Naive thymus-derived CD4-positive, alpha-beta T cell (primary cell): Measurements from ENCODE around the gene TDRD5. TPM values are rescaled to one million over a fixed set of nuclear protein-coding genes. Genes with fewer than 3 reads are reported as not detected.

Experiments
- ATAC-seq: fragments of 150-1000 bp; cut with Tn5 transposase; 2 replicates; pipeline ENCODE4 v1.10.0; 2021; ENCODE audit warnings: mild to moderate bottlenecking, moderate library complexity
- CTCF ChIA-PET: fragments of 350-600 bp; sonication (Branson Sonifier 250); formaldehyde crosslinking; loops from one replicate; lab custom pipeline; 2021; ENCODE audit warnings: antibody characterized with exemption; lab: Charles Lee
- POLR2A ChIA-PET: fragments of 350-600 bp; sonication (Branson Sonifier 250); formaldehyde crosslinking; loops from one replicate; lab custom pipeline; 2021; ENCODE audit warnings: antibody characterized with exemption, inconsistent platforms; lab: Charles Lee
- DNase-seq, 9 donors: peaks; one replicate each; pipeline versions ENCODE4 v3.0.0 to v3.0.0-alpha.2; 2020 to 2022; ENCODE audit warnings: mixed read lengths in 1 of 9
- H3K27ac ChIP-seq: one replicate; pipeline ENCODE4 v1.7.0; 2013; ENCODE audit warnings: mild to moderate bottlenecking, low read depth, low read length, moderate library complexity
- H3K27me3 ChIP-seq, 2 donors: one replicate each; pipeline ENCODE4 v1.7.0; 2013; ENCODE audit warnings: low read length in 2 of 2, mild to moderate bottlenecking in 2 of 2, moderate library complexity in 2 of 2; ENCODE audit not compliant: control insufficient read depth in 2 of 2, insufficient read depth in 2 of 2
- H3K36me3 ChIP-seq, 3 experiments: 1 replicate in 2 of 3; 2 replicates in 1 of 3; pipeline ENCODE4 v1.7.0; 2013; ENCODE audit warnings: low read length in 3 of 3, mild to moderate bottlenecking in 3 of 3, moderate library complexity in 1 of 3; ENCODE audit not compliant: insufficient read depth in 3 of 3, control insufficient read depth in 2 of 3
- H3K4me1 ChIP-seq, 2 donors: one replicate each; pipeline ENCODE4 v1.7.0; 2013; ENCODE audit warnings: low read length in 2 of 2, mild to moderate bottlenecking in 2 of 2, moderate library complexity in 1 of 2; ENCODE audit not compliant: control insufficient read depth in 2 of 2, insufficient read depth in 2 of 2
- H3K4me3 ChIP-seq: 2 replicates; pipeline ENCODE4 v1.7.0; 2013; ENCODE audit warnings: mild to moderate bottlenecking, low read length
- H3K9me3 ChIP-seq, 3 experiments: 1 replicate in 2 of 3; 2 replicates in 1 of 3; pipeline ENCODE4 v1.7.0; 2013; ENCODE audit warnings: low read length in 3 of 3; ENCODE audit not compliant: control insufficient read depth in 2 of 3
- H3K27ac Mint-ChIP-seq, 9 donors: one replicate each; pipeline ENCODE4 v1.8.0; 2020 to 2022; ENCODE audit warnings: mixed read lengths in 9 of 9, mild to moderate bottlenecking in 8 of 9, moderate library complexity in 5 of 9, inconsistent platforms in 2 of 9
- H3K27me3 Mint-ChIP-seq, 5 donors: one replicate each; pipeline ENCODE4 v1.8.0; 2021 to 2022; ENCODE audit warnings: mixed read lengths in 5 of 5, mild to moderate bottlenecking in 1 of 5
- H3K36me3 Mint-ChIP-seq, 5 donors: one replicate each; pipeline ENCODE4 v1.8.0; 2020 to 2022; ENCODE audit warnings: mixed read lengths in 5 of 5, mild to moderate bottlenecking in 3 of 5, inconsistent platforms in 1 of 5
- H3K4me1 Mint-ChIP-seq, 7 donors: one replicate each; pipeline ENCODE4 v1.8.0; 2020 to 2022; ENCODE audit warnings: mixed read lengths in 7 of 7, mild to moderate bottlenecking in 3 of 7, inconsistent platforms in 1 of 7
- H3K4me3 Mint-ChIP-seq, 10 donors: one replicate each; pipeline ENCODE4 v1.8.0; 2020 to 2022; ENCODE audit warnings: mild to moderate bottlenecking in 10 of 10, mixed read lengths in 10 of 10, moderate library complexity in 6 of 10, inconsistent platforms in 2 of 10
- H3K9me3 Mint-ChIP-seq, 11 donors: one replicate each; pipeline ENCODE4 v1.8.0; 2020 to 2022; ENCODE audit warnings: mixed read lengths in 11 of 11, mild to moderate bottlenecking in 4 of 11, inconsistent platforms in 1 of 11, moderate library complexity in 1 of 11
- intact Hi-C, 2 donors: fragments of 100-400 bp; cut with micrococcal nuclease; formaldehyde crosslinking; loops; one replicate each; pipeline ENCODE4 v1.15.1; 2023
- polyA plus RNA-seq, 2 donors: library from polyadenylated mRNA; unstranded; fragments of 300-500 nt; fragmentation: Illumina TruSeq; gene quantifications; one replicate each; pipeline ENCODE4 v1.2.3, GENCODE V29; 2021
- total RNA-seq, 6 experiments: library from RNA in 5 of 6; stranded (reverse) in 5 of 6; gene quantifications; 1 replicate in 5 of 6; 2 replicates in 1 of 6; pipeline ENCODE4 v1.2.3 and lab custom pipeline; 2021 to 2026

TDRD5 gene
- total and polyA plus RNA-seq, 7 experiments from 2014 or later = not detected

GRCh38 chr1:179706339-179706941, 114.8 kb downstream of the TDRD5 start:
- H3K9me3 Mint-ChIP-seq = no peaks in the 10 kb centered on the region
- peak; percentile 27 to 78 (median 68) for DNase-seq
- ChIA-PET CTCF (interaction anchor here (0.8 to 14.1 kb wide), 17 partner anchors 8 to 484 kb away, joined by 3 to 376 read pairs (median 3); no protein-coding TSS in a partner anchor), POLR2A (interaction anchor here (0.9 to 1.4 kb wide), 3 partner anchors 104 to 177 kb away, joined by 3 to 5 read pairs (median 3); no protein-coding TSS in a partner anchor)
- ATAC-seq = peak; percentile 33
- intact Hi-C loops = loop anchor here (1.0 to 10.0 kb wide), 11 partner anchors 103 to 778 kb away; partner anchors contain the start of gene TOR1AIP1 (in 1 of the 2)
- H3K27ac Mint-ChIP-seq = peak overlapping the region in 6 of 9 donors; percentile 13 to 87 (median 72)
- no peak overlapping the region for H3K27ac ChIP-seq
- H3K36me3 Mint-ChIP-seq = no peaks in the 10 kb centered on the region
- no peaks in the 10 kb centered on the region for H3K36me3 ChIP-seq
- H3K4me1 ChIP-seq = peaks cover 0 to 15% of the 10 kb centered on the region in 2 donors
- no peaks in the 10 kb centered on the region for H3K27me3 ChIP-seq
- no peak overlapping the region for H3K4me3 ChIP-seq
- peaks cover 0 to 6% (median 0%) of the 10 kb centered on the region in 5 donors for H3K27me3 Mint-ChIP-seq
- peaks cover 6 to 25% (median 14%) of the 10 kb centered on the region in 7 donors for H3K4me1 Mint-ChIP-seq
- H3K4me3 Mint-ChIP-seq = no peak overlapping the region
- H3K9me3 ChIP-seq = no peaks in the 10 kb centered on the region

GRCh38 chr1:179707406-179707805, 115.8 kb downstream of the TDRD5 start:
- no peak overlapping the region for H3K4me3 ChIP-seq
- ChIA-PET POLR2A (interaction anchor here (0.6 kb wide), 1 partner anchor 100 kb away, joined by 3 read pairs; no protein-coding TSS in a partner anchor), CTCF (interaction anchor here (2.4 to 14.1 kb wide), 2 partner anchors 106 to 472 kb away, joined by 23 to 376 read pairs; no protein-coding TSS in a partner anchor)
- peaks cover 6 to 25% (median 14%) of the 10 kb centered on the region in 7 donors for H3K4me1 Mint-ChIP-seq
- peaks cover 0 to 7% (median 0%) of the 10 kb centered on the region in 11 donors for H3K9me3 Mint-ChIP-seq
- no peaks in the 10 kb centered on the region for H3K36me3 Mint-ChIP-seq
- H3K27ac ChIP-seq = no peak overlapping the region
- no peaks in the 10 kb centered on the region for H3K9me3 ChIP-seq
- no peak overlapping the region for H3K4me3 Mint-ChIP-seq
- peaks cover 0 to 15% of the 10 kb centered on the region in 2 donors for H3K4me1 ChIP-seq
- intact Hi-C loops = loop anchor here in 1 of 2 donors (10.0 kb wide), 1 partner anchor 777 kb away; no protein-coding TSS in a partner anchor
- no peak for ATAC-seq
- H3K27me3 ChIP-seq = no peaks in the 10 kb centered on the region
- DNase-seq = no peak
- H3K27ac Mint-ChIP-seq = peak overlapping the region in 4 of 9 donors; percentile 29 to 81 (median 58)
- no peaks in the 10 kb centered on the region for H3K36me3 ChIP-seq
- H3K27me3 Mint-ChIP-seq = peaks cover 0 to 9% (median 0%) of the 10 kb centered on the region in 5 donors

- intact Hi-C loops = loop anchor here in 1 of 2 donors (10.0 kb wide), 1 partner anchor 776 kb away; no protein-coding TSS in a partner anchor
- POLR2A ChIA-PET = interaction anchor here (0.7 to 2.1 kb wide), 4 partner anchors 101 to 445 kb away, joined by 3 to 14 read pairs (median 6); partner anchors contain the start of gene TOR1AIP1
- ATAC-seq = no peak
- peaks cover 0 to 15% (median 7%) of the 10 kb centered on the region in 11 donors for H3K9me3 Mint-ChIP-seq
- Histone ChIP-seq H3K9me3 (no peaks in the 10 kb centered on the region), H3K36me3 (no peaks in the 10 kb centered on the region), H3K27me3 (no peaks in the 10 kb centered on the region), H3K4me3 (no peak overlapping the region), H3K4me1 (peaks cover 0 to 15% of the 10 kb centered on the region in 2 donors), H3K27ac (peak overlapping the region; percentile 69)
- H3K27ac Mint-ChIP-seq = peak overlapping the region in 8 of 9 donors; percentile 8 to 89 (median 81)
- H3K36me3 Mint-ChIP-seq = no peaks in the 10 kb centered on the region
- CTCF ChIA-PET = interaction anchor here (0.6 to 14.1 kb wide), 3 partner anchors 105 to 470 kb away, joined by 3 to 376 read pairs (median 7); no protein-coding TSS in a partner anchor
- H3K4me1 Mint-ChIP-seq = peaks cover 6 to 25% (median 14%) of the 10 kb centered on the region in 7 donors
- H3K4me3 Mint-ChIP-seq = no peak overlapping the region
- peaks cover 0 to 5% (median 0%) of the 10 kb centered on the region in 5 donors for H3K27me3 Mint-ChIP-seq
- no peak for DNase-seq
Measured at GRCh38 chr1:179708434-179709195, 117.0 kb downstream of the TDRD5 start.

GRCh38 chr1:179709841-179710329, 118.3 kb downstream of the TDRD5 start:
- Mint-ChIP-seq H3K9me3 (peaks cover 1 to 28% (median 14%) of the 10 kb centered on the region in 11 donors), H3K4me1 (peaks cover 6 to 25% (median 14%) of the 10 kb centered on the region in 7 donors), H3K27me3 (peaks cover 0 to 3% (median 0%) of the 10 kb centered on the region in 5 donors), H3K27ac (peak overlapping the region in 7 of 9 donors; percentile 8 to 89 (median 81)), H3K36me3 (peaks cover 0 to 9% (median 0%) of the 10 kb centered on the region in 5 donors), H3K4me3 (peak overlapping the region in 5 of 10 donors; percentile 2 to 40 (median 31))
- Histone ChIP-seq H3K27me3 (no peaks in the 10 kb centered on the region), H3K36me3 (no peaks in the 10 kb centered on the region), H3K4me3 (no peak overlapping the region), H3K4me1 (peaks cover 0 to 15% of the 10 kb centered on the region in 2 donors), H3K9me3 (peaks cover 0 to 9% (median 0%) of the 10 kb centered on the region in 3 experiments), H3K27ac (peak overlapping the region; percentile 69)
- peak; percentile 96 for ATAC-seq
- peak in 7 of 9 donors; percentile 53 to 85 (median 72) for DNase-seq
- ChIA-PET CTCF (interaction anchor here (1.0 to 14.1 kb wide), 4 partner anchors 22 to 468 kb away, joined by 4 to 376 read pairs (median 6); no protein-coding TSS in a partner anchor), POLR2A (interaction anchor here (1.2 to 2.1 kb wide), 3 partner anchors 103 to 173 kb away, joined by 3 to 14 read pairs (median 9); partner anchors contain the start of gene TOR1AIP1)
- intact Hi-C loops = loop anchor here (1.0 to 10.0 kb wide), 2 partner anchors 104 to 775 kb away; no protein-coding TSS in a partner anchor

GRCh38 chr1:179714159-179714558, 122.5 kb downstream of the TDRD5 start:
- H3K27me3 ChIP-seq = no peaks in the 10 kb centered on the region
- peaks cover 16 to 71% (median 46%) of the 10 kb centered on the region in 11 donors for H3K9me3 Mint-ChIP-seq
- peaks cover 5 to 22% (median 13%) of the 10 kb centered on the region in 5 donors for H3K36me3 Mint-ChIP-seq
- H3K4me1 ChIP-seq = peaks cover 0 to 12% of the 10 kb centered on the region in 2 donors
- no peak overlapping the region for H3K4me3 Mint-ChIP-seq
- CTCF ChIA-PET = no interaction called here
- peak overlapping the region in 2 of 9 donors; percentile 43 to 74 for H3K27ac Mint-ChIP-seq
- H3K27ac ChIP-seq = no peak overlapping the region
- POLR2A ChIA-PET = no interaction called here
- DNase-seq = no peak
- no peak for ATAC-seq
- intact Hi-C loops = no loop called here
- H3K27me3 Mint-ChIP-seq = peaks cover 0 to 13% (median 4%) of the 10 kb centered on the region in 5 donors
- no peak overlapping the region for H3K4me3 ChIP-seq
- H3K36me3 ChIP-seq = no peaks in the 10 kb centered on the region
- peaks cover 6 to 15% (median 12%) of the 10 kb centered on the region in 7 donors for H3K4me1 Mint-ChIP-seq
- peaks cover 0 to 33% (median 0%) of the 10 kb centered on the region in 3 experiments for H3K9me3 ChIP-seq
